ENCODE results near the gene WDR43. TPM values are rescaled to one million over a fixed set of nuclear protein-coding genes. Genes with fewer than 3 reads are reported as not detected.
"Not testable (repeated sequence)": the region's sequence is repeated elsewhere in the genome, so short reads cannot be mapped to it uniquely, and the experiment has no call there.

Gene WDR43
- total and polyA plus RNA-seq, 11 donors: 4.5 to 35.9 (median 22.5) TPM

DNA sequence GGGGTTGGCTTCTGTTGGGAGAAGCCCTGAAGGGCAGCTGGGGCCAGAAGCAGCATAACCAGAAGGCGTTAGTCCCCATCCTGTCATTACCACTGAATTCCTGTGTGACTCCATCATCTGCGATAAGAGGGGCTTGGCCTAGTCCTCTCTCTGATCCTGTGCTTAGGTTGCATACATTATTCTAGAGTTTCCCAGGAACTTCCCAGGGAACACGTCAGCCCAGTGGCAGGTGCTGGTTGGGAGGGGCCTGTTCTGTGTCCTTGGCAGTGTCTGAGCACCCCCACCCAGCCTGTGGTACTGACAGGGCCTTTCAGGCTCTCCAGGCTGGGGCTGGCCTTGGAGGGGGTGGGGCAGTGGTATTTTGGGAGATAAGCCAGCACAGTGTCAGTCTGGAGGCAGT, 82.1 kb downstream of the WDR43 start:
- H3K4me3 ChIP-seq: no peak overlapping the region
- TF ChIP-seq, protein P1, sequence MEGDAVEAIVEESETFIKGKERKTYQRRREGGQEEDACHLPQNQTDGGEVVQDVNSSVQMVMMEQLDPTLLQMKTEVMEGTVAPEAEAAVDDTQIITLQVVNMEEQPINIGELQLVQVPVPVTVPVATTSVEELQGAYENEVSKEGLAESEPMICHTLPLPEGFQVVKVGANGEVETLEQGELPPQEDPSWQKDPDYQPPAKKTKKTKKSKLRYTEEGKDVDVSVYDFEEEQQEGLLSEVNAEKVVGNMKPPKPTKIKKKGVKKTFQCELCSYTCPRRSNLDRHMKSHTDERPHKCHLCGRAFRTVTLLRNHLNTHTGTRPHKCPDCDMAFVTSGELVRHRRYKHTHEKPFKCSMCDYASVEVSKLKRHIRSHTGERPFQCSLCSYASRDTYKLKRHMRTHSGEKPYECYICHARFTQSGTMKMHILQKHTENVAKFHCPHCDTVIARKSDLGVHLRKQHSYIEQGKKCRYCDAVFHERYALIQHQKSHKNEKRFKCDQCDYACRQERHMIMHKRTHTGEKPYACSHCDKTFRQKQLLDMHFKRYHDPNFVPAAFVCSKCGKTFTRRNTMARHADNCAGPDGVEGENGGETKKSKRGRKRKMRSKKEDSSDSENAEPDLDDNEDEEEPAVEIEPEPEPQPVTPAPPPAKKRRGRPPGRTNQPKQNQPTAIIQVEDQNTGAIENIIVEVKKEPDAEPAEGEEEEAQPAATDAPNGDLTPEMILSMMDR (IDR thresholded peaks at IDR 0.05): no peak
- no peak for TF ChIP-seq POLR2A (IDR thresholded peaks at IDR 0.05)
- peak; percentile 61 to 85 (median 80) for ATAC-seq
- peak in 3 of 5 donors; percentile 42 to 78 (median 73) for DNase-seq
- peaks cover 0 to 10% (median 0%) of the 10 kb centered on the region in 12 donors for H3K9me3 ChIP-seq
- peaks cover 0 to 29% (median 5%) of the 10 kb centered on the region in 12 donors for H3K4me1 ChIP-seq
- 43 to 51% (median 50%) methylated on average over 3 of the region's 3 CpGs for WGBS, 4 donors
- H3K27me3 ChIP-seq: no peaks in the 10 kb centered on the region
- no peaks in the 10 kb centered on the region for H3K36me3 ChIP-seq
- peak overlapping the region in 8 of 12 donors; percentile 10 to 72 (median 42) for H3K27ac ChIP-seq
- intact Hi-C loops (cut with DNase I): loop anchor here in 2 of 10 donors (5.0 kb wide), 1 partner anchor 36 kb away; no protein-coding TSS in a partner anchor

DNA sequence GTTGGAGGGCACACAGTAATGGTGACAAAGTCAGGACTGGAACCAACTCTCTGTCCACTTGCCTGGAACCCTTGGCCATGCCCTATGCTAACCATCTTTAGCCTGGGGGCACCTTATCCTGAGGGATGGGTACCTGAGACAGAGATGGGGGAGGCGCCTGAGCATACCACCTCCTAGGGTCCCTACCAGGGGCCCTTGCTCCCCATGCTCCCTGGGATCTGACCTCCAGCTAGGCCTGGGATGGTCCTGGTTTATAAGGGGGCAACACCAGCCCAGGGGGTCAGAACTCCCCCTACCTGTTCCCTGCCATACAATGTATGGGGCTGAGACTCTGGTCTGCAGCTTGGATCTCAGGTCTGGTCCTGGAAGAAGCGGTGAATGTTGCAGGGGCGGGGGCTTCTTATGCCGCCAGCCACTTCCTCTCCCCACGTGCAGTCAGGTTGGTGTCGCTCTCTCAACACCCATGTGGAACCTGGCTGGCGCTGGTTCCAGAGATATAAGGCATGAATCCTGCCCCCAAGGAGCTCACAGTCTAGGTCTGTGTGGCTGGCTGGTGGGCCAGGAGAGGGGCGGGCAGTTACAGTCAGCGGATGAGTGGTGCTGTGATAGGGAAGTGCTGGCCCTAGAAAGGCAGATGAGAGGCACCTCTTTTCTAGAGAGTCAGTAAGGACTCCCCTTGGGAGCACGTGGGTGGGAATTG, 82.9 kb downstream of the WDR43 start:
- H3K4me3 ChIP-seq: no peak overlapping the region
- DNase-seq (no peak), ATAC-seq (no peak)
- peaks cover 0 to 10% (median 0%) of the 10 kb centered on the region in 12 donors for H3K9me3 ChIP-seq
- no peaks in the 10 kb centered on the region for H3K36me3 ChIP-seq
- WGBS, 4 donors: 73 to 90% (median 88%) methylated on average over 9 to 10 of the region's 10 CpGs
- intact Hi-C loops (cut with DNase I): loop anchor here in 2 of 10 donors (5.0 kb wide), 1 partner anchor 35 kb away; no protein-coding TSS in a partner anchor
- peak overlapping the region in 7 of 12 donors; percentile 10 to 72 (median 59) for H3K27ac ChIP-seq
- peaks cover 0 to 35% (median 7%) of the 10 kb centered on the region in 12 donors for H3K4me1 ChIP-seq
- TF ChIP-seq, protein P1 (IDR thresholded peaks at IDR 0.05): no peak
- no peak for TF ChIP-seq POLR2A (IDR thresholded peaks at IDR 0.05)
- H3K27me3 ChIP-seq: no peaks in the 10 kb centered on the region

DNA sequence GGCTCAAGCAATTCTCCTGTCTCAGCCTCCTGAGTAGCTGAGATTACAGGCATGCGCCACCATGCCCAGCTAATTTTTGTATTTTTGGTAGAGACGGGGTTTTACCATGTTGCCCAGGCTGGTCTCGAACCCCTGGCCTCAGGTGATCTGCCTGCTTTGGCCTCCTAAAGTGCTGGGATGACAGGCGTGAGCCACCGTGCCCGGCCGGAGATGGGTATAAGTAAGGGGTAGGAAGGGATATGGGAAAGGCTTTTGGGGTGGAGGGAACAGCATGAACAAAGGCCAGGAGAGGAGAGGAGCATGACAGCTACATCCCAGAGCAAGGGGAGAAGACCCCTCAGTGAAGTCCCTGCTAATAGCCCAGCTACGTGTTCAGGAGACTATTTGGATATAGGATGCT, 83.5 kb downstream of the WDR43 start:
- intact Hi-C loops (cut with DNase I): loop anchor here in 2 of 10 donors (5.0 kb wide), 1 partner anchor 34 kb away; no protein-coding TSS in a partner anchor
- H3K4me3 ChIP-seq, H3K27me3 ChIP-seq, H3K27ac ChIP-seq, DNase-seq, ATAC-seq, H3K36me3 ChIP-seq: not testable (repeated sequence)
- H3K4me1 ChIP-seq: peaks cover 0 to 39% (median 7%) of the 10 kb centered on the region in 12 donors
- peaks cover 0 to 10% (median 0%) of the 10 kb centered on the region in 12 donors for H3K9me3 ChIP-seq
- WGBS, 4 donors: 87 to 94% (median 92%) methylated on average over 8 of the region's 8 CpGs

DNA sequence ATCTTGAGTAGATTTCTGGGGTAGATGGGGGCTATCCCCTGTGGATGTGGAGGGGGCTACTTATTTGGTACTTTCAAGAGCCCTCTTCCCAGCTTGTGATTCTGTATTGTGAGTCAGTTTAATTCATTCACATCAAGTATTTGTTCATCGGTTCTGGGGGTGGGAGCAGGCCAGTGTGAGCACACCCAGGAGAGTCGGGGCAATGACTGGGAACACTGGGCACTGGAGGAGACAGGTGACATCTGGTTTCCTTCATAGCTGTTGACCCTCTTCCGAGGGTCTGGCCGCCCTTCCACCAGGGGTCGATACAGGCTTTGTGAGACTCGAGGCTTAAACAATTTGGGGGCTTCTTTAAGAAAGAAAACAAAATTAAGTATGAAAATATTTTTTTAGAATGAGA, 84.1 kb downstream of the WDR43 start:
- TF ChIP-seq POLR2A (IDR thresholded peaks at IDR 0.05): no peak
- TF ChIP-seq, protein P1 (IDR thresholded peaks at IDR 0.05): no peak
- Histone ChIP-seq H3K9me3 (peaks cover 0 to 10% (median 0%) of the 10 kb centered on the region in 12 donors), H3K4me3 (no peak overlapping the region), H3K27me3 (no peaks in the 10 kb centered on the region), H3K27ac (no peak overlapping the region), H3K36me3 (no peaks in the 10 kb centered on the region), H3K4me1 (peaks cover 0 to 39% (median 7%) of the 10 kb centered on the region in 12 donors)
- DNase-seq (no peak), ATAC-seq (no peak)
- intact Hi-C loops (cut with DNase I): loop anchor here in 2 of 10 donors (5.0 kb wide), 1 partner anchor 34 kb away; no protein-coding TSS in a partner anchor
- 63 to 74% (median 69%) methylated on average over 6 of the region's 6 CpGs for WGBS, 4 donors
